ENCODE measurements around the gene EFNB2.

GRCh38 chr13:106453101-106453500 lies 82.4 kb downstream of the EFNB2 start:
- TF ChIP-seq RAD21 (IDR thresholded peaks at IDR 0.05; ENCODE audit: low read depth), result no peak
- TF ChIP-seq TAF1 (IDR thresholded peaks at IDR 0.05; ENCODE audit: low read depth), result no peak
- no peak for TF ChIP-seq TCF12 (IDR thresholded peaks at IDR 0.05; ENCODE audit: low read depth)
- no peak for TF ChIP-seq REST (IDR thresholded peaks at IDR 0.05; ENCODE audit: low read depth)
- no peak for TF ChIP-seq MAX (IDR thresholded peaks at IDR 0.05)
- TF ChIP-seq FOXM1 (IDR thresholded peaks at IDR 0.05; ENCODE audit: borderline replicate concordance, low read depth), result no peak
- TF ChIP-seq USF1 (IDR thresholded peaks at IDR 0.05), result no peak
- no peak for TF ChIP-seq CEBPB (IDR thresholded peaks at IDR 0.05)
- TF ChIP-seq NFIC (IDR thresholded peaks at IDR 0.05), result no peak
- no peak for TF ChIP-seq EP300 (IDR thresholded peaks at IDR 0.05; ENCODE audit: borderline replicate concordance)
- TF ChIP-seq YY1 (IDR thresholded peaks at IDR 0.05; ENCODE audit: low read depth), result no peak
